HG03196 (cell line): ENCODE results near the gene ABHD15.

Experiments
- ATAC-seq: cut with Tn5 transposase; IDR thresholded peaks from one replicate; pipeline ENCODE4 v1.9.1; 2021; ENCODE audit not compliant: unreplicated experiment

The ABHD15 gene

DNA sequence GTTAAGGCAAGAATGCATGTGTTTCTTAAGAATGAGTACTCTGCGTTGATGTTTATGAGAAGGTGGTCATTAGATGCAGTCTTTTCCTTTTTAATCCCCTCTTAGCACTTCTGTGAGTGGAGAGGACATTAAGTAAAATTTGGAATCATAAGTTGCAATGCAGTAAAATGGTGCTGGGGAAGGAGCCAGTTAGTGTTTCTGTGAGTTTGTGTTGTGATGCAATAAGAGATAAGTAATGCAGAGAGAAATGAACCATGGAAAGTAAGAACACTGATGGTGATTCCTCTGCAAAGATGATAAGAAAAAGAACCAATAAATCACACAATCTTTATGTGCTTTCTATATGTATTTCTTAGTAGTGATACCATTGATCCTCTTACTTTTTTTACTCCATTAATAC lies 20.0 kb downstream of the ABHD15 start:
- no peak for ATAC-seq

DNA sequence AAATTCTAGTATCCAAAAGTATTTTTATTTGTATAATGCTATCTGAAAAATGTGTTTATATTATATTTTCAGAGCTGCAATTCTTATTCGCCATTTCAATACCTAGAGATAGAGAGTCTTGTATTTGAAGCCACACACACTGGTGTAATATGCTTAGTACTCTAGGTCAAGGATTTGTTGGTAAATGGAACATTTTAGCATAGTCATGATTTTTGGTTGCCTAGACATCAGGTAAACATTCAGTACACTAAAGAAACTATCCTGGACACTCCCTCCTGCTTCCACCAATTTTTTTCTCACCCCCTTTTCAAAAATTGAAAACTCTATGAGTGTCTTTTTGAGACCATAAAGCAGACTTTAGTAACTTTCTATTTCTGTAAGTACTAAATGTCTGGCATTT lies 20.8 kb downstream of the ABHD15 start:
- ATAC-seq: no peak

DNA sequence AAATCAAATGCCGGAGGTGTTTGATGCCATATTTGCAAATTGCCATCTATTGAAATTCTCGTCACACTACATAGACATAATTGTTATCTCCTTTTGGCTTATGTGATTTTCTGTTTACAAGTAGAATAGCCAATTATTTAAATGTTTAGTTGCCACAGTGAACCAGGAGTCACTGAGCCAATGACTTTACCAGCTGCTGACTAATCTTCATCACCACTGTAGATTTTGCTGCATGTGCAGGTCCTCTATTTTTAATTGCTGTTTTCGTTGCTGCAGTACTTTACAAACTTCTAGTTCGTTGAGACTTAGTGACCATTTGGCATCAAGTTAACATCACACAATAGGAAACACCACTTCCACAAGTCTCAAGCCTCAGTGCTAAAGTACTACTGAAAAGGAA lies 22.8 kb downstream of the ABHD15 start:
- no peak for ATAC-seq

DNA sequence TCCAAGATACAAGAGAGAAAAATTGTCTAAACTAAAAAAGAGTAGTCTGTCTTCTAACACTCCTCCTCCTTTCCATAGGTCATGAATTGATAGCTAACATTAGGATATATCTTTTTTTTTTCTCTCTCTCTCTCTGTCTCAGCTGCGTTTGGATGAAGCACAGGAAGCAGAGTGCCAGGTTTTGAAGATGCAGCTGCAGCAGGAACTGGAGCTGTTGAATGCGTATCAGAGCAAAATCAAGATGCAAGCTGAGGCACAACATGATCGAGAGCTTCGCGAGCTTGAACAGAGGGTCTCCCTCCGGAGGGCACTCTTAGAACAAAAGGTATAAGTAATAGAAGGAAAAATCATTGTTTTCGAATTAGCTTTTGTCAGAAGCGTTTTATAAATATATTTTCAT lies 32.9 kb downstream of the ABHD15 start:
- no peak for ATAC-seq

DNA sequence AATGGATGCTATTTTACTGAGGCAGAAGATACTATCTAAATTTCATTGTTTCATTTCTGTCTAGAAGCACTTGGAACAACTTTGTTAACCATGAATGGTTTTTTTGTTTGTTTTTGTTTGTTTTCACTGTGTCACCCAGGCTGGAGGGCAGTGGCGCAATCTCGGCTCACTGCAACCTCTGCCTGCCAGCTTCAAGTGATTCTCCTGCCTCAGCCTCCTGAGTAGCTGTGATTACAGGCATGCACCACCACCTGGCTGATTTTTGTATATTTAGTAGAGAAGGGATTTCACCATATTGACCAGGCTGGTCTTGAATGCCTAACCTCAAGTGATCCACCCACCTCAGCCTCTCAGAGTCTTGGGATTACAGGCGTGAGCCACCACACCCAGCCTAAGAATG lies 40.5 kb downstream of the ABHD15 start:
- no peak for ATAC-seq

DNA sequence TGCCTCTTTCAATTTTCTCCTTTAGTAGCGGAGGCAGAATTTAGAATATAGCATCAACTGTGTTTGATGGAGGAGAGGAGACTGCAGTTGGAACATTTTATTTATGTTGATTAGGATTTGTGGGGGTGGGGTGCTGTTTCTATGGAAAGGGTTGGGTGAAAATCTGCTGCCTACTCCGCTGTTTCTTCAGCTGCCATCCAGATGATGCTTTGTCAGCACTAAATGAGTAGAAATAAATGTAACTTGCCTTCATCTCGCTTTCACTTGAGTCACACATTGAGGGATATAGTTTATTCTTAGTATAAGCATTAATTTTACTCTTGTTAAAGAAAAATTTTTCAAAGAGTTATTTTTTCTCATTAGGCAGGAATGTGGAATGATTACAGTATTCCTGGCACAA lies 42.1 kb downstream of the ABHD15 start:
- no peak for ATAC-seq

DNA sequence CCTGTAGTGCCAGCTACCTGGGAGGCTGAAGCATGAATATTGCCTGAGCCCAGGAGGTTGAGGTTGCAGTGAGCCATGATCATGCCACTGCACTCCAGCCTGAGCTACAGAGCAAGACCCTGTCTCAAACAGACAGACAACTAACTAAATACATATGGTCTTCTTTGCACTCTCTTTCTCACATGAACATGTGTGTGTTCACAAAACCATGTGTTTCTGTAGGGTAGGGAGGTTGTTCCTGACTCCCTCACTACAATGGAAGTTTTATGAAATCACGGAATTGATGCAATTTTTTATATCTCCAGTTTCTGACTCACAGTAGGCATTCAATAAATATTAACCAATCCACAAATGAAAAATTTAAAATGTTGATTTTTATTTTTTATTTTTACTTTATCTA lies 48.5 kb downstream of the ABHD15 start:
- ATAC-seq: no peak

DNA sequence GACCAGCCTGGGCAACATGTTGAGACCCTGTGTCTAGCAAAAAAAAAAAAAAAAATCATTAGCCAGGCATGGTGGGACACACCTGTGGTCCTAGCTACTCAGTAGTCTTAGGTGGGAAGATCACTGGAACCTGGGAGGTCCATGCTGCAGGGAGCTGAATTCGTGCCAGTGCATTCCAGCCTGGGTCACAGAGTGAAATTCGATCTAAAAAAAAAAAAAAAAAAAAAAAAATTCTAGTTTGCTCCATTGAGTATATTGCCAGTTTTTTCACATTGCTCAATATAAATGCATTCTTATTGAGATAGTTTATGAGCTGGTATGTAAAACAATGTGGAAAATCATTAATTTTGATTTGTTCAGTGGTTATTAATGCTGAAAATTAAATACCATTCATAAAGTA lies 52.0 kb downstream of the ABHD15 start:
- no peak for ATAC-seq

DNA sequence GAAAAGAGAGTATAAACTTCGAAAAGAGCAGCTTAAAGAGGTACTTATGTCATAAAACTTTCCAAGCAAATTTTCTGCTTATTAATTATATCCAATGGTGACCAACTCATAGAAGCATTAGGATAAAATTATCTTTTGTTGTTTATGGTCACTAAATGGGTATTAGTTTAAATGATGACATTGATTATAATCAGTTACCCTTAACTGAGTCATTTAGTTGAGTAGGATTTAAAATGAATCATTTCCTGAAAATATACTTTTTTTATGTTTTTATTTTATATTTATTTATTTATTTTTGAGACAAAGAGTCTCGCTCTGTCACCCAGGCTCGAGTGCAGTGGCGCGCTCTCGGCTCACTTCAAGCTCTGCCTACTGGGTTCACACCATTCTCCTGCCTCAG lies 55.9 kb downstream of the ABHD15 start:
- ATAC-seq: no peak
